Panc1 (cell line): Measurements from ENCODE around the gene DVL1. TPM values are rescaled to one million over a fixed set of nuclear protein-coding genes. Genes with fewer than 3 reads are reported as not detected.

ENCODE experiments used
- ATAC-seq: fragments of 200-7000 bp; cut with Tn5 transposase; 2 replicates; pipeline ENCODE4 v1.9.1; 2020; ENCODE audit warnings: mild to moderate bottlenecking, moderate library complexity
- BruUV-seq: library from RNA; stranded (reverse); fragments of 400-500 nt; replicated peaks from 2 replicates; lab custom pipeline; 2021; lab: Mats Ljungman, UMichigan
- CTCF ChIA-PET: fragments of 300-600 bp; sonication (Branson Sonifier 250); formaldehyde crosslinking; loops from one replicate; lab custom pipeline; 2022; ENCODE audit warnings: antibody characterized with exemption; lab: Charles Lee
- POLR2A ChIA-PET: fragments of 300-600 bp; sonication (Branson Sonifier 250); formaldehyde crosslinking; loops from one replicate; lab custom pipeline; 2022; ENCODE audit warnings: antibody characterized with exemption; lab: Charles Lee
- DNase-seq: peaks from one replicate; pipeline ENCODE4 v3.0.0-alpha.2; 2010; ENCODE audit warnings: low read depth, low spot score
- H3K27ac ChIP-seq: 2 replicates; pipeline ENCODE4 v1.5.1; 2011; ENCODE audit warnings: mild to moderate bottlenecking, low read length, inconsistent platforms
- H3K27me3 ChIP-seq: fragments of 200-500 bp; sonication (Bioruptor generic); 2 replicates; pipeline ENCODE4 v1.6.0; 2014; ENCODE audit warnings: low read length, inconsistent platforms; ENCODE audit not compliant: control insufficient read depth, insufficient read depth
- H3K36me3 ChIP-seq: fragments of 200-500 bp; sonication (Bioruptor generic); 2 replicates; pipeline ENCODE4 v1.5.1; 2014; ENCODE audit warnings: inconsistent platforms, mild to moderate bottlenecking, low read length, moderate library complexity; ENCODE audit not compliant: control insufficient read depth, insufficient read depth
- H3K4me1 ChIP-seq: 2 replicates; pipeline ENCODE4 v1.5.1; 2011; ENCODE audit warnings: inconsistent platforms, mild to moderate bottlenecking, low read length, moderate library complexity; ENCODE audit not compliant: control insufficient read depth, insufficient read depth
- H3K4me3 ChIP-seq, 2 experiments: 2 replicates each; pipeline ENCODE4 v1.5.1; 2011 to 2012; ENCODE audit warnings: low read depth in 2 of 2, low read length in 2 of 2, mild to moderate bottlenecking in 2 of 2, inconsistent platforms in 1 of 2, moderate library complexity in 1 of 2
- H3K9me3 ChIP-seq: fragments of 200-500 bp; sonication (Bioruptor generic); 2 replicates; pipeline ENCODE4 v1.5.1; 2014; ENCODE audit warnings: low read depth, mild to moderate bottlenecking, inconsistent platforms, low read length, moderate library complexity; ENCODE audit not compliant: control insufficient read depth, insufficient read depth
- CTCF ChIP-seq: fragments of 450-650 bp; IDR thresholded peaks from 2 replicates; pipeline ENCODE4 v1.5.1; 2017; ENCODE audit warnings: mild to moderate bottlenecking
- POLR2AphosphoS5 ChIP-seq: IDR thresholded peaks from 2 replicates; pipeline ENCODE4 v1.6.1; 2012; ENCODE audit warnings: mild to moderate bottlenecking, low read depth, low read length, moderate library complexity
- SIN3A ChIP-seq: IDR thresholded peaks from 2 replicates; pipeline ENCODE4 v1.6.1; 2012; ENCODE audit warnings: low read depth, mild to moderate bottlenecking, low read length, moderate library complexity, borderline replicate concordance; ENCODE audit not compliant: insufficient read depth
- TCF7L2 ChIP-seq: IDR thresholded peaks from 2 replicates; pipeline ENCODE4 v1.6.1; 2011; ENCODE audit warnings: mild to moderate bottlenecking, low read depth, low read length, inconsistent platforms
- in situ Hi-C: cut with HindIII; loops from 2 replicates; pipeline ENCODE4 v1.10.0; 2016; ENCODE audit warnings: low sequenced_read_pairs, low pct_unique_long_range_greater_than_20kb
- intact Hi-C: fragments of 100-400 bp; cut with micrococcal nuclease; formaldehyde crosslinking; loops from one replicate; pipeline ENCODE4 v1.10.0; 2022; ENCODE audit not compliant: unreplicated experiment
- total RNA-seq: library from RNA; stranded (reverse); gene quantifications from one replicate; pipeline ENCODE4 v1.2.1, GENCODE V29; 2021; ENCODE audit not compliant: unreplicated experiment
- TF ChIP-seq, protein P1 (sequence below), 2 experiments: IDR thresholded peaks; 2 replicates each; pipeline ENCODE4 v1.6.1; 2011 to 2012; ENCODE audit warnings: low read depth in 2 of 2, control low read depth in 1 of 2, low read length in 1 of 2, mild to moderate bottlenecking in 1 of 2, moderate library complexity in 1 of 2; ENCODE audit not compliant: insufficient read depth in 1 of 2

The DVL1 gene
- total RNA-seq, 1 experiment from 2014 or later = 144 TPM

DNA sequence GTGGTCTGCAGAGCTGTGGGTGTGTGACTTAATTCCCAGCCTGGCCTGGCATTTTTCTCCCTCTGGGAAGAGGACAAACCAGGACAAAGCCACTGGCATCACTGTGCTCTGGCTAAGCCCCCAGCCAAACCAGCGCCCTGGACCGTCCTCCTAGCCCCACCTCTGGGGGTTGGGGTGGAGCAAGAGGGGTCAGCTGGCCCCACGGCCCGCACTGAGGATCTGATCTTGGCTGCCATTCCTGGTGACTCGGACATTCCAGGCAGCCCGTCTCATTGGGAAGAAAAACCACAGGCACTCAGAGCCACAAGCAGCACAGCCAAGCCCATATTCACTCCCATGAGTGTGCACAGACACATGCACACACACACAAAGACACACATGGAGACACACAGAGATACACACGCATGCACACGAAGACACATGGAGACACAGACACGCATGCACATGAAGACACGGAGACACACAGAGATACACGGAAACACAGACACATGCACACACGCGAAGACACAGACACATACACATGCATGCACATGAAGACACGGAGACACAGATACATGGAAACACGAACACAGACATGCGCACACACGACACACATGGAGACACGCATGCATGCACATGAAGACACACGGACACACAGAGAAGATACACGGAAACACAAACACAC, 11.4 kb upstream of the DVL1 start:
- in situ Hi-C loops = no loop called here
- BruUV-seq = TSS peak; percentile 80
- DNase-seq (peak; percentile 61), ATAC-seq (peak; percentile 73)
- intact Hi-C loops = no loop called here
- H3K36me3 ChIP-seq = no peaks in the 10 kb centered on the region
- CTCF ChIA-PET = no interaction called here
- H3K4me1 ChIP-seq = peaks cover 57% of the 10 kb centered on the region
- TF ChIP-seq SIN3A = no peak
- no peak for TF ChIP-seq POLR2AphosphoS5
- TF ChIP-seq, protein P1, sequence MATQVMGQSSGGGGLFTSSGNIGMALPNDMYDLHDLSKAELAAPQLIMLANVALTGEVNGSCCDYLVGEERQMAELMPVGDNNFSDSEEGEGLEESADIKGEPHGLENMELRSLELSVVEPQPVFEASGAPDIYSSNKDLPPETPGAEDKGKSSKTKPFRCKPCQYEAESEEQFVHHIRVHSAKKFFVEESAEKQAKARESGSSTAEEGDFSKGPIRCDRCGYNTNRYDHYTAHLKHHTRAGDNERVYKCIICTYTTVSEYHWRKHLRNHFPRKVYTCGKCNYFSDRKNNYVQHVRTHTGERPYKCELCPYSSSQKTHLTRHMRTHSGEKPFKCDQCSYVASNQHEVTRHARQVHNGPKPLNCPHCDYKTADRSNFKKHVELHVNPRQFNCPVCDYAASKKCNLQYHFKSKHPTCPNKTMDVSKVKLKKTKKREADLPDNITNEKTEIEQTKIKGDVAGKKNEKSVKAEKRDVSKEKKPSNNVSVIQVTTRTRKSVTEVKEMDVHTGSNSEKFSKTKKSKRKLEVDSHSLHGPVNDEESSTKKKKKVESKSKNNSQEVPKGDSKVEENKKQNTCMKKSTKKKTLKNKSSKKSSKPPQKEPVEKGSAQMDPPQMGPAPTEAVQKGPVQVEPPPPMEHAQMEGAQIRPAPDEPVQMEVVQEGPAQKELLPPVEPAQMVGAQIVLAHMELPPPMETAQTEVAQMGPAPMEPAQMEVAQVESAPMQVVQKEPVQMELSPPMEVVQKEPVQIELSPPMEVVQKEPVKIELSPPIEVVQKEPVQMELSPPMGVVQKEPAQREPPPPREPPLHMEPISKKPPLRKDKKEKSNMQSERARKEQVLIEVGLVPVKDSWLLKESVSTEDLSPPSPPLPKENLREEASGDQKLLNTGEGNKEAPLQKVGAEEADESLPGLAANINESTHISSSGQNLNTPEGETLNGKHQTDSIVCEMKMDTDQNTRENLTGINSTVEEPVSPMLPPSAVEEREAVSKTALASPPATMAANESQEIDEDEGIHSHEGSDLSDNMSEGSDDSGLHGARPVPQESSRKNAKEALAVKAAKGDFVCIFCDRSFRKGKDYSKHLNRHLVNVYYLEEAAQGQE (IDR thresholded peaks at IDR 0.05; ENCODE audit: insufficient read depth in 1 of 2, low read depth in 2 of 2, low read length in 1 of 2) = no peak
- no peak for TF ChIP-seq CTCF
- TF ChIP-seq TCF7L2 = no peak
- POLR2A ChIA-PET = no interaction called here
- no peaks in the 10 kb centered on the region for H3K9me3 ChIP-seq
- no peaks in the 10 kb centered on the region for H3K27me3 ChIP-seq
- H3K27ac ChIP-seq = peak overlapping the region; percentile 93
- no peak overlapping the region for H3K4me3 ChIP-seq

GRCh38 chr1:1359664-1360468, 10.6 kb upstream of the DVL1 start:
- Histone ChIP-seq H3K27me3 (no peaks in the 10 kb centered on the region), H3K4me3 (no peak overlapping the region), H3K4me1 (peaks cover 57% of the 10 kb centered on the region), H3K36me3 (no peaks in the 10 kb centered on the region), H3K27ac (peak overlapping the region; percentile 93), H3K9me3 (no peaks in the 10 kb centered on the region)
- BruUV-seq = no TSS peak
- ATAC-seq (peak; percentile 13), DNase-seq (no peak)
- ChIA-PET CTCF (no interaction called here), POLR2A (no interaction called here)
- intact Hi-C loops (no loop called here), in situ Hi-C loops (no loop called here)
- TF ChIP-seq, protein P1 (IDR thresholded peaks at IDR 0.05; ENCODE audit: insufficient read depth in 1 of 2, low read depth in 2 of 2, low read length in 1 of 2) = no peak
